Astrocyte (in vitro differentiated cells and primary cell): ENCODE measurements around the gene SARNP. TPM values are rescaled to one million over a fixed set of nuclear protein-coding genes. Genes with fewer than 3 reads are reported as not detected.

Source experiments
- DNase-seq: peaks from one replicate; pipeline ENCODE4 v3.0.0-alpha.2; 2010; ENCODE audit warnings: low read depth
- FAIRE-seq: peaks from 2 replicates; lab custom pipeline; 2011; peaks lifted over from hg19 to GRCh38; lab: Jason Lieb, UNC
- H2AFZ ChIP-seq: 2 replicates; pipeline ENCODE4 v1.6.0; 2012; ENCODE audit warnings: low read depth, low read length, inconsistent platforms
- H3K27ac ChIP-seq: 2 replicates; pipeline ENCODE4 v1.5.1; 2011; ENCODE audit warnings: low read depth, low read length, inconsistent platforms
- H3K27me3 ChIP-seq: 2 replicates; pipeline ENCODE4 v1.6.0; 2011; ENCODE audit warnings: low read length, inconsistent platforms; ENCODE audit not compliant: insufficient read depth
- H3K36me3 ChIP-seq: 2 replicates; pipeline ENCODE4 v1.5.1; 2011; ENCODE audit warnings: low read length, inconsistent platforms; ENCODE audit not compliant: insufficient read depth
- H3K4me1 ChIP-seq: 2 replicates; pipeline ENCODE4 v1.5.1; 2011; ENCODE audit warnings: low read length, inconsistent platforms; ENCODE audit not compliant: insufficient read depth
- H3K4me2 ChIP-seq: 2 replicates; pipeline ENCODE4 v1.6.0; 2012; ENCODE audit warnings: low read length, inconsistent platforms
- H3K4me3 ChIP-seq: 2 replicates; pipeline ENCODE4 v1.5.1; 2011; ENCODE audit warnings: low read depth, mild to moderate bottlenecking, low read length, inconsistent platforms; ENCODE audit not compliant: insufficient read depth
- H3K79me2 ChIP-seq: 2 replicates; pipeline ENCODE4 v1.6.0; 2012; ENCODE audit warnings: mild to moderate bottlenecking, low read length, inconsistent platforms; ENCODE audit not compliant: insufficient read depth
- H3K9ac ChIP-seq: 2 replicates; pipeline ENCODE4 v1.6.0; 2012; ENCODE audit warnings: mild to moderate bottlenecking, low read length, inconsistent platforms
- H3K9me3 ChIP-seq: 2 replicates; pipeline ENCODE4 v1.5.1; 2012; ENCODE audit warnings: low read depth, mild to moderate bottlenecking, low read length, inconsistent platforms; ENCODE audit not compliant: insufficient read depth
- H4K20me1 ChIP-seq: 2 replicates; pipeline ENCODE4 v1.6.0; 2012; ENCODE audit warnings: low read length, inconsistent platforms; ENCODE audit not compliant: insufficient read depth
- H3K27ac Mint-ChIP-seq: one replicate; pipeline ENCODE4 v1.8.0; 2021; ENCODE audit warnings: mild to moderate bottlenecking, mixed read lengths; ENCODE audit not compliant: unreplicated experiment
- H3K27me3 Mint-ChIP-seq: one replicate; pipeline ENCODE4 v1.8.0; 2021; ENCODE audit warnings: low read depth, mixed read lengths; ENCODE audit not compliant: unreplicated experiment
- H3K36me3 Mint-ChIP-seq: one replicate; pipeline ENCODE4 v1.8.0; 2021; ENCODE audit warnings: low read depth, mixed read lengths; ENCODE audit not compliant: unreplicated experiment
- H3K4me1 Mint-ChIP-seq: one replicate; pipeline ENCODE4 v1.8.0; 2021; ENCODE audit warnings: low read depth, mixed read lengths; ENCODE audit not compliant: unreplicated experiment
- H3K4me3 Mint-ChIP-seq: one replicate; pipeline ENCODE4 v1.8.0; 2021; ENCODE audit warnings: mild to moderate bottlenecking, moderate library complexity, mixed read lengths; ENCODE audit not compliant: unreplicated experiment
- H3K9me3 Mint-ChIP-seq: one replicate; pipeline ENCODE4 v1.8.0; 2021; ENCODE audit warnings: mild to moderate bottlenecking, mixed read lengths; ENCODE audit not compliant: unreplicated experiment
- CTCF ChIP-seq: IDR thresholded peaks from 2 replicates; pipeline ENCODE4 v1.5.1; 2011; ENCODE audit warnings: low read depth, mild to moderate bottlenecking, inconsistent platforms, low read length, moderate library complexity; ENCODE audit not compliant: insufficient read depth
- EZH2 ChIP-seq: IDR thresholded peaks from 2 replicates; pipeline ENCODE4 v1.6.1; 2012; ENCODE audit warnings: mild to moderate bottlenecking, low read length, inconsistent platforms; ENCODE audit not compliant: insufficient read depth
- total RNA-seq: library from RNA; stranded (reverse); gene quantifications from 2 replicates; pipeline ENCODE4 v1.2.1, GENCODE V29; 2021

SARNP gene
- total RNA-seq, 1 donor from 2014 or later, result 105 TPM

- H3K9me3 Mint-ChIP-seq, result no peaks in the 10 kb centered on the region
- no peak overlapping the region for H3K27ac Mint-ChIP-seq
- no peak overlapping the region for H3K4me3 ChIP-seq
- H3K79me2 ChIP-seq, result peaks cover 8% of the 10 kb centered on the region
- H3K4me3 Mint-ChIP-seq, result no peak overlapping the region
- TF ChIP-seq EZH2 (no peak), CTCF (no peak)
- H3K9ac ChIP-seq, result no peak overlapping the region
- DNase-seq (no peak), FAIRE-seq (no peak)
- no peak overlapping the region for H3K27ac ChIP-seq
- H3K4me1 ChIP-seq, result no peaks in the 10 kb centered on the region
- H3K36me3 ChIP-seq, result peaks cover 49% of the 10 kb centered on the region
- no peak overlapping the region for H2AFZ ChIP-seq
- no peaks in the 10 kb centered on the region for H3K27me3 ChIP-seq
- peaks cover 10% of the 10 kb centered on the region for H4K20me1 ChIP-seq
- no peak overlapping the region for H3K4me2 ChIP-seq
- H3K36me3 Mint-ChIP-seq, result peaks cover 14% of the 10 kb centered on the region
- no peaks in the 10 kb centered on the region for H3K4me1 Mint-ChIP-seq
- no peaks in the 10 kb centered on the region for H3K27me3 Mint-ChIP-seq
- no peaks in the 10 kb centered on the region for H3K9me3 ChIP-seq
These were observed 27.6 kb downstream of the SARNP start for GRCh38 chr12:55789893-55790292.

- H3K27ac Mint-ChIP-seq, result no peak overlapping the region
- H3K27me3 Mint-ChIP-seq, result no peaks in the 10 kb centered on the region
- Histone ChIP-seq H3K79me2 (peaks cover 8% of the 10 kb centered on the region), H3K9me3 (no peaks in the 10 kb centered on the region), H3K27ac (no peak overlapping the region), H3K4me2 (no peak overlapping the region), H2AFZ (no peak overlapping the region), H4K20me1 (peaks cover 10% of the 10 kb centered on the region), H3K4me1 (no peaks in the 10 kb centered on the region), H3K9ac (no peak overlapping the region), H3K36me3 (peaks cover 48% of the 10 kb centered on the region), H3K27me3 (no peaks in the 10 kb centered on the region), H3K4me3 (no peak overlapping the region)
- FAIRE-seq (no peak), DNase-seq (no peak)
- H3K9me3 Mint-ChIP-seq, result no peaks in the 10 kb centered on the region
- H3K36me3 Mint-ChIP-seq, result peaks cover 10% of the 10 kb centered on the region
- H3K4me1 Mint-ChIP-seq, result no peaks in the 10 kb centered on the region
- no peak overlapping the region for H3K4me3 Mint-ChIP-seq
- TF ChIP-seq EZH2, result no peak
- TF ChIP-seq CTCF, result no peak
These were observed 28.4 kb downstream of the SARNP start for GRCh38 chr12:55789171-55789570.

GRCh38 chr12:55788546-55788945 is 29.0 kb downstream of the SARNP start:
- H3K27ac ChIP-seq, result no peak overlapping the region
- H4K20me1 ChIP-seq, result peaks cover 10% of the 10 kb centered on the region
- no peaks in the 10 kb centered on the region for H3K4me1 ChIP-seq
- TF ChIP-seq CTCF (no peak), EZH2 (no peak)
- FAIRE-seq (no peak), DNase-seq (no peak)
- no peaks in the 10 kb centered on the region for H3K27me3 Mint-ChIP-seq
- no peak overlapping the region for H2AFZ ChIP-seq
- no peak overlapping the region for H3K9ac ChIP-seq
- H3K4me3 ChIP-seq, result no peak overlapping the region
- peaks cover 49% of the 10 kb centered on the region for H3K36me3 ChIP-seq
- H3K79me2 ChIP-seq, result peaks cover 8% of the 10 kb centered on the region
- no peaks in the 10 kb centered on the region for H3K9me3 ChIP-seq
- H3K36me3 Mint-ChIP-seq, result peaks cover 11% of the 10 kb centered on the region
- H3K4me1 Mint-ChIP-seq, result no peaks in the 10 kb centered on the region
- H3K4me3 Mint-ChIP-seq, result no peak overlapping the region
- H3K4me2 ChIP-seq, result no peak overlapping the region
- H3K27me3 ChIP-seq, result no peaks in the 10 kb centered on the region
- H3K9me3 Mint-ChIP-seq, result no peaks in the 10 kb centered on the region
- no peak overlapping the region for H3K27ac Mint-ChIP-seq
